ENCODE data around the gene SPEM2. TPM values are rescaled to one million over a fixed set of nuclear protein-coding genes. Genes with fewer than 3 reads are reported as not detected.

Gene SPEM2
- total and polyA plus RNA-seq, 2 of the 4 experiments (the other 2 are of a cell fraction): not detected

DNA sequence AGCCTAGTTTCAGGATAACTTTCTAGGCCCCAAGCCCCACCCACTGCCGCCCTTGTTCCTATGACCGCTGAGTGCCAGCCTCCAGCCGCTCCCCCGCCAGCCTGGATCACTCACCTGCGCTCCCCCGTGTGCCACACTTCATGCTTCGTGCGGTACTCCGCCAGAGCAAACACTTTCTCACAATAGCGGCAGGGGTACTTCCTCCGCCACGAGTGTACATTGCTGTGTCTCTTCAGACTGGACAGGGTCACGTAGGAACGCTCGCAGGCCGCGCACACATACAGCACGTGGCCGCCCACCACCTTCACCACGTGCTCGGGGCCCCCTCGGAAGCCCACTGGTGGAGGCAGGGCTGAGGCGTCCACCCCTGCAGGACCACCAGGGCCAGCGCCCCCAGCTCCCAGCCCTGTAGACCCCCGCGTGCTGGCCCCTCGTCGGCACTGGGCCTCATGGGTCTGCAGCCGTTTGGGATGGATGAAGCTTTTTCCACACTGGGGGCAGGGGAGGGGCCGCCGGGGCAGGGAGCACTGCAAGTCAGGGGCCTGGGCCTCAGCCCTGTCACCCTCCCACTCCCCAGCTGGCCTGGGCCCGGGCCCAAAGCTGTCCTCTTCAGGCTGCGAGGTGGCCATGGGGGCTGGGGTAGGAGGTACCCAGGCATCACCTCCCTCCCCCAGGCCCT is 40.3 kb downstream of the SPEM2 start:
- no peak overlapping the region for H3K27ac ChIP-seq (ENCODE audit: insufficient read depth, low read length)
- H2BK5ac ChIP-seq (ENCODE audit: low read depth, low read length, poor library complexity, severe bottlenecking): no peak overlapping the region
- ATAC-seq (ENCODE audit: low read depth): no peak
- dilution Hi-C loops (cut with HindIII; ENCODE audit: low sequenced_read_pairs, unreplicated experiment) (no loop called here), in situ Hi-C loops (cut with MboI; ENCODE audit: low sequenced_read_pairs) (no loop called here), intact Hi-C loops (cut with micrococcal nuclease) (no loop called here)
- H3K4me3 ChIP-seq (ENCODE audit: insufficient read depth, low read depth, low read length): no peak overlapping the region
- H2BK20ac ChIP-seq (ENCODE audit: low read depth, low read length): no peak overlapping the region
- no peaks in the 10 kb centered on the region for H3K27me3 ChIP-seq (ENCODE audit: control insufficient read depth, insufficient read depth, low read length)
- no peak overlapping the region for H3K56ac ChIP-seq (ENCODE audit: extremely low read depth, insufficient read depth, low read length)
- 96% methylated on average over 17 of the region's 33 CpGs; no CpG with 5 or more reads in 1 of the 2 experiments for WGBS, 2 experiments (ENCODE audit: extremely low coverage in 2 of 2, insufficient read length in 1 of 2)
- H3K36me3 ChIP-seq (ENCODE audit: control insufficient read depth, insufficient read depth, low read length): peaks cover 48% of the 10 kb centered on the region
- no peak overlapping the region for H3K14ac ChIP-seq (replicated peaks; ENCODE audit: low read depth, low read length)
- no peak overlapping the region for H3K23ac ChIP-seq (ENCODE audit: low read depth, low read length)
- no peak overlapping the region for H3K4ac ChIP-seq (ENCODE audit: low read depth, low read length)
- H3K9ac ChIP-seq (ENCODE audit: low read depth, low read length): no peak overlapping the region
- no TSS peak for BruUV-seq (replicated peaks)
- peaks cover 24% of the 10 kb centered on the region for H3K9me1 ChIP-seq (ENCODE audit: insufficient read depth, low read length)
- H2BK15ac ChIP-seq (ENCODE audit: low read depth, low read length): no peak overlapping the region
- no peak overlapping the region for H2AFZ ChIP-seq (replicated peaks; ENCODE audit: low read length, poor library complexity)
- H2AK9ac ChIP-seq (replicated peaks; ENCODE audit: low read depth, low read length, poor library complexity): no peak overlapping the region
- H3K9me3 ChIP-seq (ENCODE audit: control insufficient read depth, insufficient read depth, low read length): no peaks in the 10 kb centered on the region
- H4K5ac ChIP-seq (ENCODE audit: low read depth, low read length): no peak overlapping the region
- H3K18ac ChIP-seq (ENCODE audit: low read depth, low read length): no peak overlapping the region
- H3K79me1 ChIP-seq (ENCODE audit: low read depth in 1 of 2, low read length in 2 of 2): peaks cover 14 to 75% of the 10 kb centered on the region in 2 experiments; a peak in 3 of 4 replicates
- POLR2A ChIA-PET (ENCODE audit: unreplicated experiment): no interaction called here
- H2AK5ac ChIP-seq (ENCODE audit: low read depth, low read length): no peak overlapping the region
- H3K4me2 ChIP-seq (ENCODE audit: low read depth, low read length): no peak overlapping the region
- TF ChIP-seq RFX5 (IDR thresholded peaks at IDR 0.05; ENCODE audit: low read depth, low read length) (no peak), MAZ (IDR thresholded peaks at IDR 0.05; ENCODE audit: borderline replicate concordance, low read depth, low read length) (no peak), BHLHE40 (IDR thresholded peaks at IDR 0.05; ENCODE audit: low read depth, low read length) (no peak), MXI1 (IDR thresholded peaks at IDR 0.05; ENCODE audit: borderline replicate concordance, low read depth, low read length) (no peak)
- H2BK120ac ChIP-seq (ENCODE audit: low read depth, low read length): no peak overlapping the region
- H3K4me1 ChIP-seq (ENCODE audit: control insufficient read depth, insufficient read depth, low read length): peaks cover 12% of the 10 kb centered on the region; the same call in 1 of the 2 replicates
- CTCF ChIA-PET: no interaction called here
- H4K8ac ChIP-seq (ENCODE audit: low read depth in 2 of 2, low read length in 2 of 2): no peak overlapping the region
- peaks cover 57% of the 10 kb centered on the region for H4K20me1 ChIP-seq (ENCODE audit: insufficient read depth, low read length)
- DNase-seq: no peak
- H4K91ac ChIP-seq (ENCODE audit: insufficient read depth, low read depth, low read length): no peak overlapping the region
